Cortex of kidney (tissue), 1 donor: Measurements from ENCODE around the gene MXD1.

Source experiments
- DNase-seq: peaks from one replicate; lab custom pipeline; 2025; lab: John Stamatoyannopoulos, UW

The MXD1 gene

GRCh38 chr2:69979902-69980807 is 65.2 kb downstream of the MXD1 start:
- no peak for DNase-seq

- no peak for DNase-seq
Measured at GRCh38 chr2:69983392-69983966, 68.6 kb downstream of the MXD1 start.

DNA sequence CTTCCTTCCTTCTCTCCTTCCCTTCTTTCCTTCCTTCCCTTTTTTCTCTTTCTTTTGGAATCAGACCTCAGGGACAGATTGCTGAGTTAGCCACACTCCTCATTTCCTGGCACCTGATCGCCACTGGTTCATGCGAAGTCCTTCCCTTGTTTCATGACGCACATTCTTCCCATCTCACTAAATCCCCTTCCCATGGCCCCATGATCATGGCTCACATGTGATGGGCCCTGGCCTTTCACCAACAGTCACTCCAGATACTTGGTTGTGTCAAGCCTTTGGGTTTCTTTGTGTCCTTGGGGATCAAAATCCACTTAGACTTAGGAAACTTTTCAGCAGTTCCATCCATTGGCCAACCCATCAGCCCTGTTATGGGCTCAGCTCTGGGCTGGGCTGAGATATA is 70.3 kb downstream of the MXD1 start:
- no peak for DNase-seq

DNA sequence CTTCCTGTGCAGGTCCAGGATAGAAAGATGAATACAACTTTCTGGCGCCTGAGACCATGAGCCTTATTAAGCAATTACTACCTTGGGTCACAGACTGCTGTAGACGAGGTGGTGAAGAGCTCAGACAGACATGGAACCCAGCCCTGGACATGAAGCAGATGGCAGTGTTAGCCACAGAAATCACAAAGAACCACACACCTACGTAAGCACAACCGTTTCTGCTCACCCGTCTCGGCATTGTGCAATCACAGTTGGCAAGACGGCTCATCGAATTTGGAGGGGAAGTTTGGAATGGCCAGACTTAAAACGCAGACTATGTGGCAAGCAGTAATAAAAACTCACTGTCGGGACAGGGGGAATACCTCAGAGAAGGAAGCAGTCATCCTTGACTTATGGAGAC is 70.8 kb downstream of the MXD1 start:
- no peak for DNase-seq

DNA sequence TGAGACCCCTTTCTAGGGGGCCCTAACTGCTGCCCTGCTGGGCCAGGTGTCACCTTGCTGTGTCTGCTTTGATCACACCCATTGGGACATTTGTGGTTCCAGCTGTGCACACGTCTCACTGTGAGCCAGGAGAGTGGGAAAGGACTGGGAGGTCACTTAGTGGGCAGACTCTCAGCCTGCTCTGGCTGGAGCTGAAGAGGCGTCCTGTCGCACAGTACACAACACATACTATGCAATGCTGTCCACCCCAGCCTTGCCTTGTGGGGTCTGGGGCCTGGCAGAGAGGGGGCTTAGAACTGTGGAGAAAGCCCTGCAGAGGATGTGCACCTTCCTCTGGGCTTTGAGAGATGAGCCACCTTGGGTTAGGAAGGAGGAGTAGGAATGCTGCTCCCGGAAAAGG is 71.8 kb downstream of the MXD1 start:
- no peak for DNase-seq

DNA sequence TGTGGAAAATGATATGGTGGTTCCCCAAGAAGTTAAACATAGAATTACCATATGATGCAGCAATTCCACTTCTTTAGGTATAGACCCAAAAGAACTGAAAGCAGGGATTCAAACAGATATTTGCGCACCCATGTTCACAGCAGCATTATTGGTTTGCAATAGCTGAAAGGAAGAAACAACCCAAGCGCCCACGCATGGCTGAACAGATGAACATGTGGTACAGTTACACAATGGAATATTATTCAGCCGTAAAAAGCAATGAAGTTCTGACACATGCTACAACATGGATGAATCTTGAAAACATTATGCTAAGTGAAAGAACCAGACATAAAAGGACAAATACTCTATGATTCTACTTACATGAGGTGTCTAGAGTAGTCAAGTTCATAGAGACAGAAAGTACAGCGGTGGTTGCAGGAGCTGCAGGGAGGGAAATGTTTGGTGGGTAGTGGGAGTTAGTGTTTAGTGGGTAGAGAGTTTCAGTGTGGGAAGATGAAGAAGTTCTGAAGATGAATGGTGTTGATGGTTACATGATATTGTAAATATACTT is 73.3 kb downstream of the MXD1 start:
- DNase-seq: no peak

DNA sequence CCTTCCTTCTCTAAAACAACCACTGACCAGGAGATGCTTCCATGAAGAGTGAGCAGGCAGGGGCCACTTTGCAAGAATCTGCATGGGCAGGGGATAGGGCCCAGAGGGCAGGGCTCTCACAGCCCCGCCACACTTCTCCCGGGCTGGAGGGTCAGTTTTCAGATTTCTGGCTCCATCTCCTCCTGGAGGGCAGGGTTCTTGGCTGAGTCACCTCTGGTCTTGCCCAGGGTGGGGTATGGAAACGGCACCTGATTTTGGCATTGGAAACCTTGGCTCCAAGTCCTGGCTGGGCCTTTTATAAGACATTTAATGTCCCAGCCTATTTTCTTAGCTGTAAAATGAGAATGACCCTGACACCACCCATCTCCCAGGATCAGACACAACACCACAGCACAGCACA is 74.1 kb downstream of the MXD1 start:
- no peak for DNase-seq

- no peak for DNase-seq
Measured at GRCh38 chr2:69989441-69990105, 74.7 kb downstream of the MXD1 start.
